Brain microvascular endothelial cell (primary cell): ENCODE data around the gene SMIM5.

Experiments
- DNase-seq: peaks from one replicate; pipeline ENCODE4 v3.0.0-alpha.2; 2020
- H3K27ac ChIP-seq: fragments of 250-450 bp; sonication (Bioruptor Pico); 2 replicates; pipeline ENCODE4 v1.5.1; 2020; ENCODE audit warnings: mild to moderate bottlenecking, moderate library complexity
- H3K27me3 ChIP-seq: fragments of 250-450 bp; sonication (Bioruptor Pico); replicated peaks from 2 replicates; pipeline ENCODE4 v1.5.1; 2020; ENCODE audit warnings: mild to moderate bottlenecking
- H3K36me3 ChIP-seq: fragments of 250-450 bp; sonication (Bioruptor Pico); replicated peaks from 2 replicates; pipeline ENCODE4 v1.5.1; 2020; ENCODE audit warnings: mild to moderate bottlenecking
- H3K4me3 ChIP-seq: 2 replicates; pipeline ENCODE4 v1.5.1; 2011; ENCODE audit warnings: low read depth, mild to moderate bottlenecking, control low read depth, low read length, moderate library complexity
- CTCF ChIP-seq: IDR thresholded peaks from 2 replicates; pipeline ENCODE4 v1.5.1; 2011; ENCODE audit warnings: low read depth, mild to moderate bottlenecking, moderate library complexity, low read length, control low read depth, inconsistent platforms; ENCODE audit errors: missing control alignments
- in situ Hi-C: cut with HindIII; loops from 2 replicates; pipeline ENCODE4 v1.10.0; 2017; ENCODE audit warnings: low sequenced_read_pairs, low pct_ligation_motif_present

SMIM5 gene

GRCh38 chr17:75665981-75666380 lies 32.7 kb downstream of the SMIM5 start:
- no peak for DNase-seq
- H3K27me3 ChIP-seq, result no peaks in the 10 kb centered on the region
- in situ Hi-C loops, result no loop called here
- TF ChIP-seq CTCF, result no peak
- no peak overlapping the region for H3K27ac ChIP-seq
- peaks cover 26% of the 10 kb centered on the region for H3K36me3 ChIP-seq
- peak overlapping the region; percentile 98 for H3K4me3 ChIP-seq

GRCh38 chr17:75666959-75667790 lies 33.9 kb downstream of the SMIM5 start, which contains the start of the genes RECQL5 and SAP30BP:
RECQL5 (minus strand) TSS chr17:75667154; CDS start chr17:75666557, 597 bp downstream.
SAP30BP (plus strand) TSS chr17:75667338; CDS start chr17:75667373, 35 bp downstream.
- DNase-seq, result peak; percentile 98
- TF ChIP-seq CTCF, result no peak
- no peaks in the 10 kb centered on the region for H3K27me3 ChIP-seq
- in situ Hi-C loops, result no loop called here
- peaks cover 35% of the 10 kb centered on the region for H3K36me3 ChIP-seq
- peak within 1 kb of the TSS; percentile 94 for H3K27ac ChIP-seq
- peak within 1 kb of the TSS; percentile 98 for H3K4me3 ChIP-seq

GRCh38 chr17:75667825-75668224 lies 34.6 kb downstream of the SMIM5 start:
- H3K4me3 ChIP-seq, result peak overlapping the region; percentile 98
- peaks cover 41% of the 10 kb centered on the region for H3K36me3 ChIP-seq
- DNase-seq, result no peak
- H3K27ac ChIP-seq, result peak overlapping the region; percentile 94
- TF ChIP-seq CTCF, result no peak
- no peaks in the 10 kb centered on the region for H3K27me3 ChIP-seq
- in situ Hi-C loops, result no loop called here

GRCh38 chr17:75668489-75668888 lies 35.3 kb downstream of the SMIM5 start:
- TF ChIP-seq CTCF, result no peak
- H3K27ac ChIP-seq, result no peak overlapping the region
- H3K4me3 ChIP-seq, result peak overlapping the region; percentile 98
- no peaks in the 10 kb centered on the region for H3K27me3 ChIP-seq
- H3K36me3 ChIP-seq, result peaks cover 46% of the 10 kb centered on the region
- DNase-seq, result no peak
- in situ Hi-C loops, result no loop called here

- Histone ChIP-seq H3K36me3 (peaks cover 51% of the 10 kb centered on the region), H3K4me3 (no peak overlapping the region), H3K27me3 (no peaks in the 10 kb centered on the region), H3K27ac (no peak overlapping the region)
- TF ChIP-seq CTCF, result no peak
- in situ Hi-C loops, result loop anchor here (10.0 kb wide), 1 partner anchor 74 kb away; no protein-coding TSS in a partner anchor
- no peak for DNase-seq
Observed at GRCh38 chr17:75670868-75671267, 37.6 kb downstream of the SMIM5 start.
